RKO (cell line): ENCODE data around the gene MMP11.

ENCODE experiments used
- DNase-seq: peaks from one replicate; pipeline ENCODE4 v3.0.0-alpha.2; 2016; ENCODE audit warnings: low spot score

The MMP11 gene

GRCh38 chr22:23831781-23832180, 59.1 kb downstream of the MMP11 start:
- no peak for DNase-seq

GRCh38 chr22:23832226-23833016, 59.8 kb downstream of the MMP11 start:
- DNase-seq = no peak

GRCh38 chr22:23833017-23833751, 60.5 kb downstream of the MMP11 start:
- no peak for DNase-seq
